GM12891 (cell line): ENCODE data around the gene AAR2.

Source experiments
- POLR2A ChIP-seq: IDR thresholded peaks from 2 replicates; pipeline ENCODE4 v1.6.1; 2011; ENCODE audit warnings: low read depth, low read length, control low read depth
- TAF1 ChIP-seq: IDR thresholded peaks from 2 replicates; pipeline ENCODE4 v1.6.1; 2011; ENCODE audit warnings: low read depth, low read length, control low read depth

- no peak for TF ChIP-seq POLR2A
- TF ChIP-seq TAF1 = no peak
Measured at GRCh38 chr20:36305602-36306551, 69.6 kb downstream of the AAR2 start, which contains the start of gene DLGAP4.
